Measurements from ENCODE around the gene JMJD8. TPM values are rescaled to one million over a fixed set of nuclear protein-coding genes. Genes with fewer than 3 reads are reported as not detected.

The JMJD8 gene
- total and polyA plus RNA-seq, 2 donors from 2014 or later, result 75.0 to 80.4 TPM

DNA sequence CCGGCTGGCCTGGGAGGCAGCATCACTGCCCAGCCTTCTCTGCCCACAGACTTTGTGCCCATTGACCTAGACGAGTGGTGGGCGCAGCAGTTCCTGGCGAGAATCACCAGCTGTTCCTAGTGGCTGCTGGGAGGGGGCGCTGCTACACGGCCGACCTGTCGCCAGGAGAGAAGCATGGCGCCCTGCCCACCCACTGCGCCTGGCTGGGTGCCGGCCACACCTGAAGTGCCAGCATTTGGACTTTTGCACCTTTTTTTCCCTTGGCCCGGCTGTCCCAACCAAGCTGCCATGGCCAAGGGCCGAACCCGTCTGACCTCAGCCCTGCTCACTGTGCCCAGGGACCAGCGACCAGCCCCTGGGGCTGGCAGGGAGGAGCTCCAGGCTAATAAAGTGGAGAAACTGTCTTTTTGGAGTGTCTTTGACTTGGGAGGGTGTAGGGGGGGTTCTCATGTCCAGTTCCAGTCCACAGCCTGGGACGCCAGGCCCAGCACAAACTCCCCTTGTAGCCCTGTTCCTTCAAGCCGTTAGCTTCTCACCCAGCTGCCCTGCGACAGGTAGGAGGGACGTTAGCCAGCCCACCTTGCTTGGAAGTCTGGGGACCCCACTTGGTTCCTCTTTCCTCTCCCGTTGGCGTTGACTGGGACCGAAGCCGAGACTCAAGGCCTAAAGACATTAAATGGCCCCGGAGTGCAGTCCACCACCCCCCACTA, 35.9 kb downstream of the JMJD8 start:
- no peaks in the 10 kb centered on the region for H3K27me3 ChIP-seq (ENCODE audit: control insufficient read depth, insufficient read depth, low read length)
- no peaks in the 10 kb centered on the region for H3K36me3 ChIP-seq (ENCODE audit: control insufficient read depth in 2 of 3, insufficient read depth in 3 of 3, low read length in 3 of 3)
- peak overlapping the region in 2 of 3 donors; percentile 52 to 54 for H3K9ac ChIP-seq (ENCODE audit: low read length in 3 of 3)
- intact Hi-C loops (cut with DNase I), result no loop called here
- peak overlapping the region; percentile 42 to 56 (median 55) for H3K4me3 ChIP-seq (ENCODE audit: low read length in 3 of 3)
- no peaks in the 10 kb centered on the region for H3K9me3 ChIP-seq (ENCODE audit: control insufficient read depth in 2 of 3, insufficient read depth in 1 of 3, low read length in 3 of 3)
- DNase-seq (no peak), FAIRE-seq (no peak)
- TF ChIP-seq, protein P1, sequence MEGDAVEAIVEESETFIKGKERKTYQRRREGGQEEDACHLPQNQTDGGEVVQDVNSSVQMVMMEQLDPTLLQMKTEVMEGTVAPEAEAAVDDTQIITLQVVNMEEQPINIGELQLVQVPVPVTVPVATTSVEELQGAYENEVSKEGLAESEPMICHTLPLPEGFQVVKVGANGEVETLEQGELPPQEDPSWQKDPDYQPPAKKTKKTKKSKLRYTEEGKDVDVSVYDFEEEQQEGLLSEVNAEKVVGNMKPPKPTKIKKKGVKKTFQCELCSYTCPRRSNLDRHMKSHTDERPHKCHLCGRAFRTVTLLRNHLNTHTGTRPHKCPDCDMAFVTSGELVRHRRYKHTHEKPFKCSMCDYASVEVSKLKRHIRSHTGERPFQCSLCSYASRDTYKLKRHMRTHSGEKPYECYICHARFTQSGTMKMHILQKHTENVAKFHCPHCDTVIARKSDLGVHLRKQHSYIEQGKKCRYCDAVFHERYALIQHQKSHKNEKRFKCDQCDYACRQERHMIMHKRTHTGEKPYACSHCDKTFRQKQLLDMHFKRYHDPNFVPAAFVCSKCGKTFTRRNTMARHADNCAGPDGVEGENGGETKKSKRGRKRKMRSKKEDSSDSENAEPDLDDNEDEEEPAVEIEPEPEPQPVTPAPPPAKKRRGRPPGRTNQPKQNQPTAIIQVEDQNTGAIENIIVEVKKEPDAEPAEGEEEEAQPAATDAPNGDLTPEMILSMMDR (IDR thresholded peaks at IDR 0.05; ENCODE audit: borderline replicate concordance, extremely low read depth, insufficient read depth), result no peak
- peaks cover 0 to 37% (median 12%) of the 10 kb centered on the region in 3 donors for H3K4me1 ChIP-seq (ENCODE audit: control insufficient read depth in 2 of 3, insufficient read depth in 2 of 3, low read depth in 1 of 3, low read length in 3 of 3)
- peak overlapping the region; percentile 68 to 78 for H3K27ac ChIP-seq (ENCODE audit: low read depth in 2 of 2, low read length in 2 of 2)

DNA sequence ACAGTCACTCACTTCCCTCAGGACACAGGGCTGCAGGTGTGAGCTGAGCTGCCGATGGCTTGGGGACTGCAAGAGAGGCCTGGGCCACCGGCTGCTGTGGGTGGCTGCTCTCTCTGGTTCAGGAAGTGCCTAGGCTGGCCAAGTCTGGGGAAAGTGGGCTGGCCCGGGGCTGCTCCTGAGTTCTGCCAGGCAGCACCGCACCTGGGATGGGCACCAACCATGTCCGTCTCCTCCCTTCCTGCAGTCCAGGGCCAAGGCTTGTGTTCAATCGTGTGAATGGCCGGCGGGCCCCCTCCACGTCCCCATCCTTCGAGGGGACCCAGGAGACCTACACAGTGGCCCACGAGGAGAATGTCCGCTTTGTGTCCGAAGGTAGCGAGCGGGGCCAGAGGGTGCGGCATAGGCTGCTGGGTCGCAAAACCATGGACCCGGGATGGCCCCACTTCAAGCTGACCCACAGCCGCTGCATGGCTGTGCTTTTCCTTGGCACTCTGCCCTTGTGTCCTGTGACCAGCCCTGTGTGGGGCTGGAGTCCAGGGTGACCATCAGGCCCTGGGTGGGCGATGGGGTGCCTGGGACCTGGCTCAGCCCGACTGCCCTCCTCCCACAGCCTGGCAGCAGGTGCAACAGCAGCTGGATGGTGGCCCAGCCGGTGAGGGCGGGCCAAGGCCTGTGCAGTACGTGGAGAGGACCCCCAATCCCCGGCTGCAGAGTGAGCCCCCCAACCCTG, 36.8 kb downstream of the JMJD8 start:
- no peaks in the 10 kb centered on the region for H3K36me3 ChIP-seq (ENCODE audit: control insufficient read depth in 2 of 3, insufficient read depth in 3 of 3, low read length in 3 of 3)
- no peaks in the 10 kb centered on the region for H3K9me3 ChIP-seq (ENCODE audit: control insufficient read depth in 2 of 3, insufficient read depth in 1 of 3, low read length in 3 of 3)
- peak overlapping the region in 1 of 3 donors; percentile 58 for H3K9ac ChIP-seq (ENCODE audit: low read length in 3 of 3)
- TF ChIP-seq, protein P1 (IDR thresholded peaks at IDR 0.05; ENCODE audit: borderline replicate concordance, extremely low read depth, insufficient read depth), result no peak
- FAIRE-seq, result no peak
- intact Hi-C loops (cut with DNase I), result no loop called here
- H3K27ac ChIP-seq (ENCODE audit: low read depth in 2 of 2, low read length in 2 of 2), result peak overlapping the region; percentile 65 to 78
- no peaks in the 10 kb centered on the region for H3K27me3 ChIP-seq (ENCODE audit: control insufficient read depth, insufficient read depth, low read length)
- peaks cover 0 to 40% (median 12%) of the 10 kb centered on the region in 3 donors for H3K4me1 ChIP-seq (ENCODE audit: control insufficient read depth in 2 of 3, insufficient read depth in 2 of 3, low read depth in 1 of 3, low read length in 3 of 3)
- DNase-seq, result no peak
- H3K4me3 ChIP-seq (ENCODE audit: low read length in 3 of 3), result peak overlapping the region in 1 of 3 donors; percentile 35

DNA sequence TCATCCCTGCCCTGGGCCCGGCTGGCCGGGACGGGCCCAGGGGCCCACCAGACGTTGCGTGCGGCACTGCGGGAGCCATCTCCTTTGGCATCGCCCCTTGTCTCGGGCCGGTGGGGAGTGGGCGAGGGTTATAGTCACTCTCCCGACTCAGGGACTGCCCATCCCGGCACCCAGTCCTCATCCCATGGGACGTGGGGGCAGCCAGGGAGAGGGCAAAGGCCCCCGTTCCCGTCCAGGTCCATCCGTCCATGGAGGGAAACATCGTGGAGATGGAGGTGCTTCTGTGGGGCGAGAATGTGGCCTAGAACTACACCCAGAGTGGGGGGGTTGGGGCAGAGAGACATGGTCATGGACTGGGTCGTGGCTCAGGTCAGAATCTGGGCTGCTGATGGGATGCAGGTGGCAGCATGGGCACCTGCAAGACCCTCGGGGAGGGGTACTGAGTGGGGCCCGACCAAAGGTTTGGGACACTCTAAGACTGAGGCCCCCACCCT, 37.4 kb downstream of the JMJD8 start:
- FAIRE-seq, result no peak
- Histone ChIP-seq H3K4me1 (ENCODE audit: control insufficient read depth in 2 of 3, insufficient read depth in 2 of 3, low read depth in 1 of 3, low read length in 3 of 3) (peaks cover 0 to 40% (median 12%) of the 10 kb centered on the region in 3 donors), H3K9me3 (ENCODE audit: control insufficient read depth in 2 of 3, insufficient read depth in 1 of 3, low read length in 3 of 3) (no peaks in the 10 kb centered on the region), H3K36me3 (ENCODE audit: control insufficient read depth in 2 of 3, insufficient read depth in 3 of 3, low read length in 3 of 3) (no peaks in the 10 kb centered on the region), H3K4me3 (ENCODE audit: low read length in 3 of 3) (peak overlapping the region in 1 of 3 donors; percentile 35), H3K9ac (ENCODE audit: low read length in 3 of 3) (peak overlapping the region in 1 of 3 donors; percentile 58), H3K27ac (ENCODE audit: low read depth in 2 of 2, low read length in 2 of 2) (peak overlapping the region; percentile 65 to 78), H3K27me3 (ENCODE audit: control insufficient read depth, insufficient read depth, low read length) (no peaks in the 10 kb centered on the region)
- intact Hi-C loops (cut with DNase I), result no loop called here
- no peak for DNase-seq
- TF ChIP-seq, protein P1 (IDR thresholded peaks at IDR 0.05; ENCODE audit: borderline replicate concordance, extremely low read depth, insufficient read depth), result no peak

All from kidney (tissue), 14 donors.